HG03139 (cell line): ENCODE data around the gene DIRAS3.
"Not testable (repeated sequence)": the region's sequence is repeated elsewhere in the genome, so short reads cannot be mapped to it uniquely, and the experiment has no call there.

Source experiments
- ATAC-seq: cut with Tn5 transposase; IDR thresholded peaks from one replicate; pipeline ENCODE4 v1.9.1; 2021; ENCODE audit not compliant: unreplicated experiment

DIRAS3 gene

GRCh38 chr1:68024635-68025338 lies 25.6 kb downstream of the DIRAS3 start:
- no peak for ATAC-seq

- no peak for ATAC-seq
Measured at GRCh38 chr1:68016381-68016780, 34.0 kb downstream of the DIRAS3 start.

GRCh38 chr1:68015971-68016370 lies 34.5 kb downstream of the DIRAS3 start:
- no peak for ATAC-seq

GRCh38 chr1:68015369-68015768 lies 35.1 kb downstream of the DIRAS3 start:
- ATAC-seq = no peak

- no peak for ATAC-seq
Measured at GRCh38 chr1:68013351-68013750, 37.1 kb downstream of the DIRAS3 start.

- no peak for ATAC-seq
Measured at GRCh38 chr1:68011657-68012375, 38.6 kb downstream of the DIRAS3 start.

- no peak for ATAC-seq
Measured at GRCh38 chr1:68010543-68010942, 39.9 kb downstream of the DIRAS3 start.

GRCh38 chr1:68010090-68010489 lies 40.3 kb downstream of the DIRAS3 start:
- ATAC-seq = no peak

- not testable (repeated sequence) for ATAC-seq
Measured at GRCh38 chr1:68003626-68004025, 46.8 kb downstream of the DIRAS3 start.

- no peak for ATAC-seq
Measured at GRCh38 chr1:68000191-68000590, 50.2 kb downstream of the DIRAS3 start.

- ATAC-seq = no peak
Measured at GRCh38 chr1:67997746-67998145, 52.7 kb downstream of the DIRAS3 start.
